Occipital lobe (tissue), 2 donors: ENCODE data around the gene SGSM2. TPM values are rescaled to one million over a fixed set of nuclear protein-coding genes. Genes with fewer than 3 reads are reported as not detected.
"Not testable (repeated sequence)": the region's sequence is repeated elsewhere in the genome, so short reads cannot be mapped to it uniquely, and the experiment has no call there.

ENCODE experiments used
- DNase-seq: peaks from one replicate; lab custom pipeline; 2025; lab: John Stamatoyannopoulos, UW
- total RNA-seq: library from RNA; depleted of rRNA; stranded (reverse); fragments of >200 nt; gene quantifications from one replicate; pipeline ENCODE4 v1.2.3, GENCODE V29; 2014

Gene SGSM2, protein sequence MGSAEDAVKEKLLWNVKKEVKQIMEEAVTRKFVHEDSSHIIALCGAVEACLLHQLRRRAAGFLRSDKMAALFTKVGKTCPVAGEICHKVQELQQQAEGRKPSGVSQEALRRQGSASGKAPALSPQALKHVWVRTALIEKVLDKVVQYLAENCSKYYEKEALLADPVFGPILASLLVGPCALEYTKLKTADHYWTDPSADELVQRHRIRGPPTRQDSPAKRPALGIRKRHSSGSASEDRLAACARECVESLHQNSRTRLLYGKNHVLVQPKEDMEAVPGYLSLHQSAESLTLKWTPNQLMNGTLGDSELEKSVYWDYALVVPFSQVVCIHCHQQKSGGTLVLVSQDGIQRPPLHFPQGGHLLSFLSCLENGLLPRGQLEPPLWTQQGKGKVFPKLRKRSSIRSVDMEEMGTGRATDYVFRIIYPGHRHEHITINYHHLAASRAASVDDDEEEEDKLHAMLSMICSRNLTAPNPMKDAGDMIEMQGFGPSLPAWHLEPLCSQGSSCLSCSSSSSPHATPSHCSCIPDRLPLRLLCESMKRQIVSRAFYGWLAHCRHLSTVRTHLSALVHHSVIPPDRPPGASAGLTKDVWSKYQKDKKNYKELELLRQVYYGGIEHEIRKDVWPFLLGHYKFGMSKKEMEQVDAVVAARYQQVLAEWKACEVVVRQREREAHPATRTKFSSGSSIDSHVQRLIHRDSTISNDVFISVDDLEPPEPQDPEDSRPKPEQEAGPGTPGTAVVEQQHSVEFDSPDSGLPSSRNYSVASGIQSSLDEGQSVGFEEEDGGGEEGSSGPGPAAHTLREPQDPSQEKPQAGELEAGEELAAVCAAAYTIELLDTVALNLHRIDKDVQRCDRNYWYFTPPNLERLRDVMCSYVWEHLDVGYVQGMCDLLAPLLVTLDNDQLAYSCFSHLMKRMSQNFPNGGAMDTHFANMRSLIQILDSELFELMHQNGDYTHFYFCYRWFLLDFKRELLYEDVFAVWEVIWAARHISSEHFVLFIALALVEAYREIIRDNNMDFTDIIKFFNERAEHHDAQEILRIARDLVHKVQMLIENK
- total RNA-seq, result 63.5 TPM

DNA sequence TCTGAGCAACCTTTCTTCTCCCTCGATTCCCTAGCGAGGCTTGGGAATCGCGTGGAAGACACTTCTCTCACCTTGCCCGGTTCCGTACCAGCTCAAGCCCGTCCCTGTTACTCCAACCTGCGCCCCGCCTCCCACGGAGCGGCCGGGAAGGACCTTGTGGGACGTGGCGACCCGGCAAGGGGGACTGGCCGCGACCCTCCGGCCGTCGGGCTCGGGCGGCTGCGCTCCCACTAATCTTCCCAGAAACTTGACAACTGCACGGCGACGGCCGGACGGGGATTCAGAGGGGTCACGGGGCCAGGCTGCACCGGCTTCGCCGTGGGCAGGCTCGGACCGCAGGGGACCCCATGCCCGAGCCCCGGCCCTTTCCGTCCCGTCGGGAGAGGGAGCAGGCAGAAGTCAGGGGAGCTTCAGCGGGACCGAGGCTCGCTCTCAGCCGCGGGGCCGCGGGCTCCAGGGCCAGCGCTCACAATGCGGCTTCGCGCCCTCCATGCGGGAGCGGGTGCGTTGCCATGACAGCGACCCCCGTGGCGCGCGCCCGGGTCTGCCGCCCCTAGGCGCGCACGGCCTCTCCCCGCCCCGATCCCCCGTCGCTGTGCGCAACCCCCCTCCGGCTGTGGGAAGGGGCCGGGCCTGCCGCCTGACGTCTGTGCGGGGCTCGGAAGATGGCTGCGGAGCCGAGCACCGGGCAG lies at the start of gene SGSM2:
SGSM2 (plus strand) TSS at position 650 of the 692 bp plus-strand sequence. CDS start 188 bp downstream, outside the sequence.
- peak; percentile 45 for DNase-seq

DNA sequence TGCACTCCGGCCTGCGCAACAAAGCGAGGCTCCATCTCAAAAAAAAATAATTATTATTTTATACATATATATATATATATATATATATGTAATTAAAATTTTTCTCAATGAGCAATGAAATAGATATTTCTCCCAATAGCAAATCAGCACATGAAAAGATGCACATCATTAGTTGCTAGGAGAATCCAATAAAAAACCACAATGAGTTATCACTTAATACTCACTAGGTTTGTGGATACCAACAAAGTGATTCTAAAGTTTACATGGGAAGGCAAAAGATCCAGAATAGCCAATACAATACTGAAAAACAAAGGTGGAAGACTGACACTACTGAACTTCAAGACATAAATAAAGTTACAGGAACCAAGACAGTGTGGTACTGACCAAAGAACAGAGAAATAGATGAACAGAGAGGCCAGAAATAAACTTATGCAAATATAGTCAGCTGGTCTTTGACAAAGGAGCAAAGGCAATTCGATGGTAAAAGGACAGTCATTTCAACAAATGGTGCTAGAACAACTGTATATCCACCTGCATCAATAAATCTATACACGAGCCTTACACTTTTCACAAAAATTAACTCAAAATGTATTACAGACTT lies 47.3 kb upstream of the SGSM2 start:
- no peak for DNase-seq

DNA sequence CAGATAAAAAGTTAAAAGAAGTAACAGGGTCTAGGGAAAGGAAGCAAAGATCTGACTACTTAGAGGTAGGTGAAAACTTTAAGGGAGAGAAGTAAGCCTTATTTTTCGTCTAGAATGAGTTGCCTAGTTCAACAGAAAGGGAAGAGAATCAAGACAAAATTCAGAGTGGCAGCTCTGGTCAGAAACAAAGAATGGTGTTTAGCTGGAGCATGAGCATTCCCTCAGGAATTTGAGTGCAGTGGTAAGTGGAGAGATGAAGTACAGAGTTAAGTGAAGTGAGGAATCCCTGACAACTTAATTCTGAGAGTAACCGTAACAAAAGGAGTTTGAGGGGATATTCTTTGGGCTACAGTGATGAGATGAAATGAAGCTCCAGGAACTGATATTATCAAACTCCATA lies 45.2 kb upstream of the SGSM2 start:
- DNase-seq, result no peak

DNA sequence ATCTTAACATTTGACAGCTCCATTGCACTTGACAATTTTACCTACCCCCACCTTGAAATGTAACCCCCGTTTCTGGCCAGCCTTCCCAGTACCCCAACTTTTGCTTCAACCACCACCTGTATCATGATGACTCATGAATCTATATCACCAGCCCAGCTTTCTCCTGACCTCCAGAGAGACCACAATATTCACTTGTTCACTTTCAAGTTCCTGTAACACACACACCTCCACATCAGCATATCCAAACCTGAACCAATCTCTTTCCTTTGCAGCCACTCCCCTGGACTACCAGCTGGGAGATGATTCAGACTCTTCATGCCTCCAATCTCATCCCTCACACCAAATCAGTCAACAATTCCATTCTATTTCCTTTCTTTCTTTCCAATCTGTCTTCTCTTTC lies 41.7 kb upstream of the SGSM2 start:
- no peak for DNase-seq

DNA sequence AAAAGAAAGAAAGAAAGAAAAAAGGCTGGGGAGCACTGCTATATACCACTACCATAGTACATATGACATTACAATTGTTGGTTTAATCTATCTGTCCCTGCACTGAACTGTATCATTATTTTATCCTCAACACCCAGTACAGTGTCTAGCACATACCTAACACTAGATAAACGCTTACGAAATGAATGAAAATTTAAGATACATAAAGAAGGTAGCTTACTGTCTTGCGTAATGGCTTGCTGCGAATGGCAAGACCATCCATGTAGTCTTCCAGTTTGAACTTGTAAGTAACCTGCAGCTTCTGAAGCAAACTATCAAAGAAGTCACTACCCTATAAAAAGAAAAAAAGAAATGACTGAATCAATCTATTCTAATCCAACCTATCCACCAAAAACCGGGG lies 40.3 kb upstream of the SGSM2 start:
- no peak for DNase-seq

DNA sequence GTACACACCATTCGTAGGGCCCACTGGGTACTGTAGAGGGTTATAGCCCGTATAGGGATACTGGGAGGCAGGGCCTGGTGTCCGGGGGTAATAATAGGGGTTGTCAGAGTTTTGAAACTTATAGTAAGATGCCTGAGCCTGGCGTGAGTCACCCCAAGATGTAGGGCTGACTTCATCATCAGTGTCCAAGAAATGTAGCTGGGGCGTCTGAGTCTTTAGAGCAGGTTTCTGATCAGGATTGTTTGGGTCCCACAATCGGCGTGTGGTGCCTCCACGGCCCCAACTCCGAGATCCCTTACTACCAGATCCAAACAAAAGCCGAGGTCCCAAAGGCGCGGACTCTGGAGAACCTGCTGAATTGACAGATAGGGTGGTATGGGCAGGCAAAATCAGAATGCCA lies 38.2 kb upstream of the SGSM2 start:
- no peak for DNase-seq

GRCh38 chr17:2299756-2300155 lies 37.5 kb upstream of the SGSM2 start:
- DNase-seq, result no peak

DNA sequence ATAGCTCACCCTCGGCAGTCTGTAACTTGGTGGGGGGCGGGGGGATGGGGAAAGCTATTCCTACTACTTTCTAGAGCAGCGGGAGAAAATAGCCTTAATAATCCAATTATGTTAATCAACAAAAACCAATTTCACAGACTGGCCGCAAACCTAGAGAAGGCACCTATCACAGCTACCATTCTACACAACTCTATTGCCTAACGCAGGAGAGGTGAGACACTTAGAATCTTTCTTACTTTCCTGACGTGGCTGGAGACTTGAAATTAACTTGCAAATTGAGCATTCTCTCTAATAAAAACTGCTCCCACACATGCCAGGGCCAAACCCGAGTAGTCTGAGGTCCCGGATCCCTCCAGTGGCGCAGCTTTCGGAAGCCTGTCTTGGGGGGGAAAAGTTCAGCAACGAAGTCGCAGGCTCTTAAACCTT lies 34.5 kb upstream of the SGSM2 start:
- no peak for DNase-seq

DNA sequence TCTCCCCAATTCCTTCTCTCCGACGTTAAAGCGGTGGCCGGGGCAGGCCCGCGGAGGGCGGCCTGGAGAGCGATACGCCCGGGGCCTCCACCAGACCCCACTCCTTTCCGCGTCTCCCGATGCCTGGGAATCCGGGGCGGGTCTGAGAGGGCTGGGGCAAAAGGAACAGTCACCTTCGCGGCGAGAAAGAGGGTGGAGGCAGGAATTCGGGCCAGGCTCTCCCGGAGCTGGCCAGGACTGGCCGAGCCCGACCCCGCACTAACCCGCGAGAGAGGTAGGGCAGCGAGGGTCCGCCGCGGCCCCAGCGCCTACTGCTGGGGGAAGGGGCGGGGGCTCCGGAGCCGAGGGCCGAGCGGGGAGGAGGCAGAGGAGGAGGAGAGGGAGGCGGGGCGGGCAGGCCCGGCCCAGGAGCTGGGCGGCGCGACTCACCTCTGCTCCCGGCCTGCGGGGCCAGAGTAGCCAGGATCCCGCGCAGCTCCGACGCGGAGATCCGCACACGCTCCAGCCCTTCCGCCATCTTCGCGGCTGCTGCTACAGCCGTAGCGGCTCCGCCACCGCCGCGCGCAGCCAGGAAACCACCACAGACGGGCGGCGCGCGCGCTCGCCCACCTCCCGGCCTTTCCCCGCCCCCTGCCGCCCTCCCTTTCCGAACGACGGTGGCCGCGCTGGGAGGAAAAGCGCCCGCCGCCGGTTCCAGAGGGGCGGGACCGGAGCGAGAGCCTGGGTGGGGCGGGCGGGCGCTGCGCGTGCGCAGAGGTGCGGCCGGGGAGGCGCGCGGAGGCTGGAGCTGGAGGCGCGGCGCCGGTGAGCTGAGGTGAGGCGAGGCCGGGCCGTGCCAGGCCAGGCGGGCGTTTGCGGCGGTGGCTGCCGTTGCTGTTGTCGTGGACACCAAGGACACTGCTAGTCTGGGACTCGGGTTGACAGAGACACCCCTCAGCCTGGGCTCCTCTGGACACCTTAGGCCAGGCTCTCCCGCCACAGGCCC lies 33.8 kb upstream of the SGSM2 start, which contains the start of the genes SMG6 and SRR:
SMG6 (minus strand) TSS at position 582 of the 985 bp plus-strand sequence; CDS start at position 517, 65 bp downstream.
SRR (plus strand) TSS at position 747 of the 985 bp plus-strand sequence. CDS start 11,611 bp downstream, outside the sequence.
- peak; percentile 89 for DNase-seq

- DNase-seq, result no peak
These were observed 32.4 kb upstream of the SGSM2 start for GRCh38 chr17:2304931-2305330.

- DNase-seq, result no peak
These were observed 27.8 kb upstream of the SGSM2 start for GRCh38 chr17:2309338-2310154.

- DNase-seq, result no peak
These were observed 24.6 kb upstream of the SGSM2 start for GRCh38 chr17:2312736-2313135.

GRCh38 chr17:2316916-2317205 lies 20.4 kb upstream of the SGSM2 start:
- DNase-seq, result not testable (repeated sequence)

GRCh38 chr17:2317796-2318195 lies 19.5 kb upstream of the SGSM2 start:
- DNase-seq, result no peak

- no peak for DNase-seq
These were observed 18.2 kb upstream of the SGSM2 start for GRCh38 chr17:2319051-2319450.

- DNase-seq, result no peak
These were observed 15.9 kb upstream of the SGSM2 start for GRCh38 chr17:2321399-2321798.

GRCh38 chr17:2323629-2324314 lies 13.5 kb upstream of the SGSM2 start:
- no peak for DNase-seq

- DNase-seq, result no peak
These were observed 6.0 kb upstream of the SGSM2 start for GRCh38 chr17:2331303-2331702.
